HEK293T (cell line): ENCODE data around the gene CR1L.

Source experiments
- CTCF ChIA-PET: fragments of 350-600 bp; formaldehyde crosslinking; extraction: SDS; loops from one replicate; lab custom pipeline; 2021; ENCODE audit warnings: antibody characterized with exemption, inconsistent platforms; lab: Yijun Ruan, JAX
- POLR2A ChIA-PET: fragments of 350-600 bp; formaldehyde crosslinking; extraction: SDS; loops from one replicate; lab custom pipeline; 2020; ENCODE audit warnings: antibody characterized with exemption, inconsistent platforms; lab: Yijun Ruan, JAX
- DNase-seq: peaks from one replicate; pipeline ENCODE4 v3.0.0; 2012; ENCODE audit warnings: mixed read lengths; ENCODE audit errors: extremely low spot score
- ARNT ChIP-seq: fragments of 450-650 bp; IDR thresholded peaks from 2 replicates; pipeline ENCODE4 v1.6.1; 2017; ENCODE audit warnings: mild to moderate bottlenecking
- BHLHE40 ChIP-seq: fragments of 450-650 bp; IDR thresholded peaks from 2 replicates; pipeline ENCODE4 v1.6.1; 2016; ENCODE audit warnings: mild to moderate bottlenecking, moderate library complexity, borderline replicate concordance
- CTBP1 ChIP-seq: fragments of 450-650 bp; IDR thresholded peaks from 2 replicates; pipeline ENCODE4 v1.6.1; 2016; ENCODE audit warnings: borderline replicate concordance
- ELF4 ChIP-seq: fragments of 450-650 bp; IDR thresholded peaks from 2 replicates; pipeline ENCODE4 v1.6.1; 2017; ENCODE audit warnings: antibody characterized with exemption
- FOXA1 ChIP-seq: fragments of 450-650 bp; IDR thresholded peaks from 2 replicates; pipeline ENCODE4 v1.6.1; 2016; ENCODE audit warnings: mild to moderate bottlenecking
- FOXK2 ChIP-seq: fragments of 450-650 bp; IDR thresholded peaks from 2 replicates; pipeline ENCODE4 v1.6.1; 2016; ENCODE audit warnings: mild to moderate bottlenecking
- FOXM1 ChIP-seq: fragments of 450-650 bp; IDR thresholded peaks from 2 replicates; pipeline ENCODE4 v1.6.1; 2017; ENCODE audit warnings: mild to moderate bottlenecking, borderline replicate concordance
- HDGF ChIP-seq: fragments of 450-650 bp; IDR thresholded peaks from 2 replicates; pipeline ENCODE4 v1.6.1; 2017; ENCODE audit warnings: antibody characterized with exemption, borderline replicate concordance
- L3MBTL2 ChIP-seq: fragments of 450-650 bp; conservative IDR thresholded peaks from 2 replicates; pipeline ENCODE4 v1.6.1; 2016; ENCODE audit warnings: mild to moderate bottlenecking
- LEF1 ChIP-seq: fragments of 450-650 bp; IDR thresholded peaks from 2 replicates; pipeline ENCODE4 v1.6.1; 2017; ENCODE audit warnings: mild to moderate bottlenecking, borderline replicate concordance
- NFRKB ChIP-seq: fragments of 450-650 bp; IDR thresholded peaks from 2 replicates; pipeline ENCODE4 v1.6.1; 2016; ENCODE audit warnings: mild to moderate bottlenecking, moderate library complexity
- SP1 ChIP-seq: fragments of 450-650 bp; IDR thresholded peaks from 2 replicates; pipeline ENCODE4 v1.6.1; 2017
- SUZ12 ChIP-seq: fragments of 450-650 bp; IDR thresholded peaks from 2 replicates; pipeline ENCODE4 v1.6.1; 2016; ENCODE audit warnings: mild to moderate bottlenecking
- TARDBP ChIP-seq: fragments of 450-650 bp; IDR thresholded peaks from 2 replicates; pipeline ENCODE4 v1.6.1; 2016
- ZNF384 ChIP-seq: fragments of 450-650 bp; IDR thresholded peaks from 2 replicates; pipeline ENCODE4 v1.6.1; 2016
- TF ChIP-seq, protein P1 (sequence below): fragments of 450-650 bp; IDR thresholded peaks from 2 replicates; pipeline ENCODE4 v1.6.1; 2016

Gene CR1L

DNA sequence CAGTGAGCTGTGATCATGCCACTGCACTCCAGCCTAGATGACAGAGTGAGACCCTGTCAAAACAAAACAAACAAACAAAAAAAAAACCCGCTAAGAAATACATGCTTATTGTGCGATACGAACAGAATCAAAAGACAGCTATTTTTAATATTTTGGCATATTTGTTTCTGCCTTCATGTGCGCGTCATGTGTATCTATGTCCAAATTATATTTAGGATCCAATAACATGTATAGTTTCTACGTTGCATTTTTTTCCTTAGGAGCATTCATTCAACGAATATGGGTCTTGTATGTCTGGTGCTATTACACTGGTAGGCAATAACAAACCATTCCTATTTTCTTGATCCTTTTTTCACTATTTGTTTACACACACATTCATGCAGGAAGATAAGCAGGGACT, 108.7 kb downstream of the CR1L start:
- ChIA-PET POLR2A (no interaction called here), CTCF (interaction anchor here (0.6 kb wide), 1 partner anchor 43 kb away, joined by 3 read pairs; no protein-coding TSS in a partner anchor)
- TF ChIP-seq, protein P1, sequence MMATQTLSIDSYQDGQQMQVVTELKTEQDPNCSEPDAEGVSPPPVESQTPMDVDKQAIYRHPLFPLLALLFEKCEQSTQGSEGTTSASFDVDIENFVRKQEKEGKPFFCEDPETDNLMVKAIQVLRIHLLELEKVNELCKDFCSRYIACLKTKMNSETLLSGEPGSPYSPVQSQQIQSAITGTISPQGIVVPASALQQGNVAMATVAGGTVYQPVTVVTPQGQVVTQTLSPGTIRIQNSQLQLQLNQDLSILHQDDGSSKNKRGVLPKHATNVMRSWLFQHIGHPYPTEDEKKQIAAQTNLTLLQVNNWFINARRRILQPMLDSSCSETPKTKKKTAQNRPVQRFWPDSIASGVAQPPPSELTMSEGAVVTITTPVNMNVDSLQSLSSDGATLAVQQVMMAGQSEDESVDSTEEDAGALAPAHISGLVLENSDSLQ, result no peak
- TF ChIP-seq ARNT, result no peak
- TF ChIP-seq FOXA1, result no peak
- no peak for TF ChIP-seq TARDBP
- no peak for TF ChIP-seq SUZ12
- no peak for TF ChIP-seq FOXM1
- TF ChIP-seq LEF1, result no peak
- TF ChIP-seq BHLHE40, result no peak
- DNase-seq, result no peak

DNA sequence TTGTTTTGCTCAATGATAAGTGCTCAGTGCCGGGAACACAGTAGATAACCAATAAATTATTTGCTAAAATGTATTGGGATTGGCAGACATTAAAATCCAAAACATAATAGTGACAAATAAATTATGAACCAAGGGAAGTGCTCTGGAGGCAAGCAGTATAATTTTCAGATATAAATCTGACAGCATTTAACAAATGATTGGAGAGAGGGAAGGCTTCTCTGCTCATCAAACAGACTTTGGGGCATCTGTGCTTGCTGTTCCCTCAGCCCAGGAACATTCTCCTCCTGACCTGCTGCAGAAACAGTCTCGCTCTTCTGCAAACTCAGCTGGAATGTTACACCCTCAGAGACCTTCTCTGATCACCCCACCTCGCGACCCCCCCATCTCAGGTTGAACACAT, 109.1 kb downstream of the CR1L start:
- ChIA-PET CTCF (interaction anchor here (0.6 kb wide), 1 partner anchor 43 kb away, joined by 3 read pairs; no protein-coding TSS in a partner anchor), POLR2A (no interaction called here)
- no peak for DNase-seq

DNA sequence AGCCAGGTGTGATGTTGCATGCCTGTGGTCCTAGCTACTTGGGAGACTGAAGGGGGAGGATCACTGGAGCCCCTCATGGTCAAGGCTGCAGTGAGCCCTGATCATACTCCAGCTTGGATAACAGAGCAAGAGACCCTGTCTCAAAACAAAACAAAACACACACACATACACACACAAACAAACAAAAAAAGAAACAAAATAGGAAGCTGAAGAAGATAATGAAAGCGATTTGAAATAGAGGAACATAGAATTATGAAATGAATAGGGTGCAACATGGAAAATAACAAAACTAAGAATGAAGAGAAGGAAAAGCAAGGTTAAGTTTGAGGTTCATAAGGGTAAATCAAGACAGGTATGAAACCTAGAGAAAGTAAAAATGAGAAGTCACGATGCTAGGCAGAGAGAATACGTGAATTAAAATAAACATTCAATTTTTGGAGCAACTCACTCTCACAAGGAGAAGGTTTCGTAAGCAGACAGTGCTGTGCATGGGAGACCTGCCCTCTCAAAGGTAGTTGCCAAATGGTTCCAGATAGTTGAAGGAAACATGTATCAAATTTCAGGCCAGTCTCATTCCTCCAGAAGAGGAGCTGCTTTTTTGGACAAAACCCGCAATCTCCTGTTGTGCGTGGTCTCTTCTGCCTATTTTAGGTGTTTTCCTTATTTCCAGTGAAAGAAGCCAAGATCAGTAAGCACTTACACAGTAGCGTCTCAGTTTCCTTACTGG, 110.2 kb downstream of the CR1L start:
- DNase-seq, result no peak
- CTCF ChIA-PET, result interaction anchor here (0.6 kb wide), 3 partner anchors 98 to 227 kb away, joined by 3 to 4 read pairs (median 4); no protein-coding TSS in a partner anchor
- POLR2A ChIA-PET, result no interaction called here

More for the DNA sequence above, 109.1 kb downstream of the CR1L start:
- TF ChIP-seq FOXA1, result no peak
- TF ChIP-seq, protein P1, result no peak
- TF ChIP-seq SUZ12, result no peak
- TF ChIP-seq ELF4, result no peak
- TF ChIP-seq FOXK2, result no peak
- no peak for TF ChIP-seq ARNT
- TF ChIP-seq SP1, result no peak
- no peak for TF ChIP-seq CTBP1
- TF ChIP-seq L3MBTL2, result no peak
- no peak for TF ChIP-seq ZNF384
- no peak for TF ChIP-seq HDGF
- no peak for TF ChIP-seq TARDBP
- TF ChIP-seq LEF1, result no peak
- no peak for TF ChIP-seq NFRKB
- no peak for TF ChIP-seq FOXM1
- no peak for TF ChIP-seq BHLHE40

DNA sequence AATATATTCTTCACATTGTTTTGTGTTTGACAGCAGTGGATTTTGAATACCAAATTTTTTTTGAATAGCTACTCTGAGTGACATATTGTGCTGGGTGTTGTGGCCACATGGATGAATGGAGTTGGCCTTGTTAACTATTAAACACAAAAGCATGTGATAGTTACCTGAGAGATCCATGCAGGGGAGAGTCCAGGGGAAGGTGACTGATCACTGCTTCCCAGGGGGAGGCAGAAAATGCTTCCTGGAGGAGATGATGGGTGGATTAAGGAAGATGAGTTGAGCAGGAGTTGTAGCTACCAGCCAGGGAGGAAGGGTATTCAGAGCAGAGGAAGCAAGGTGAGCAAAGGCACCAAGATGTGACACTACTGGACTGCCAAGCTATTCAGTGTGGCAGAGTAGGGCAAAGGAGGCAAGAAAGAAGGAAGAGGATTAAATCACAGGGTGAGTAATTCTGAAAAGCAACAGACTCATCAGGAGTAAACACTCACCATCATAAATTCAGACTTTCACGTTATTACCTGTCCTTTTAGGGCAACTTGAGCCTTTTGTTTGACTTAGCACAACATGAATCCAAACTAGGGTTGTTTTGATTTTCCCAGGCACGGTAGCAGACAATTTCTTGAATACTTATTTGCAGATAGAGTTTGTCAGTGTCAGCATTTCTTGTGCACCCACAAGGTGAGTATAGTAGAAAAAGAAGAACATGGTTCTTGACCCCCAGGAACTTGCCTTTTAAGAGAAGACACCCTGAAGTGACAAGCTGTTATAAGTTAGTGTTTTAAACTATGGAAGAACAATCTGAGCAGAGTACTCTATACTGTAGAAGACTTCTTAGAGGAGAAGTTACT, 111.1 kb downstream of the CR1L start:
- TF ChIP-seq ARNT (no peak), SUZ12 (no peak), CTBP1 (no peak), BHLHE40 (no peak), L3MBTL2 (no peak), FOXK2 (no peak), TARDBP (no peak), FOXA1 (no peak), LEF1 (no peak), NFRKB (no peak), ELF4 (no peak), SP1 (no peak), FOXM1 (no peak), ZNF384 (no peak), HDGF (no peak)
- TF ChIP-seq, protein P1, result no peak
- POLR2A ChIA-PET, result no interaction called here
- no peak for DNase-seq
- CTCF ChIA-PET, result interaction anchor here (0.6 kb wide), 1 partner anchor 226 kb away, joined by 3 read pairs; no protein-coding TSS in a partner anchor

More for the DNA sequence above, 110.2 kb downstream of the CR1L start:
- TF ChIP-seq FOXA1 (no peak), ARNT (no peak), BHLHE40 (no peak), LEF1 (no peak), TARDBP (no peak), FOXM1 (no peak), HDGF (no peak), SP1 (no peak), CTBP1 (no peak)
- TF ChIP-seq, protein P1, result no peak

DNA sequence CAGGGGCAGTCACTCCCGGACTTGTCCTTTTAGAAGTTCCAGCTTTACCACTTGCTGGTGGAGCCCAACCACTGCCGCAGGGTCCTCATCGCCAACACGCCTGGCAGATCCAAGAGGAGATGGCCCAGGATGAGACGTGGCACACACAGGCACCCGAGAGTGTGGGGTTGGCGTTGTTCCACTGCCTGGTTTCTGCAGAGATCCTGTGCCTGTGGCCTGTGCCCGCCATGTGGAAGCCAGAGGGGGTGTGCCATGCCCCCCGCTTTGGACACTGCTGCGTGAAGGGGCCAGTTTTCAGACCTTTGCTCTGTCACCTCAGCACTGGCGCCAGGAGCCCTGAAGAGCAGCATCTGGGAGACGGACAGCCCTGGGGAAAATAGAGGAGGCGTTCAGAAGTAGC, 117.7 kb downstream of the CR1L start:
- CTCF ChIA-PET, result no interaction called here

More for the DNA sequence above, 117.7 kb downstream of the CR1L start:
- POLR2A ChIA-PET, result no interaction called here
- no peak for DNase-seq
- TF ChIP-seq L3MBTL2 (no peak), TARDBP (no peak), BHLHE40 (no peak), CTBP1 (no peak), LEF1 (no peak), FOXA1 (no peak), SP1 (no peak), FOXK2 (no peak), FOXM1 (no peak), ZNF384 (no peak)
